ENCODE measurements around the gene PPT2. TPM values are rescaled to one million over a fixed set of nuclear protein-coding genes. Genes with fewer than 3 reads are reported as not detected.

Gene PPT2
- total and polyA plus RNA-seq, 2 donors (not counting 3 experiments of a cell fraction or from before 2014, with no cell fraction given), result 27.2 to 47.3 TPM

DNA sequence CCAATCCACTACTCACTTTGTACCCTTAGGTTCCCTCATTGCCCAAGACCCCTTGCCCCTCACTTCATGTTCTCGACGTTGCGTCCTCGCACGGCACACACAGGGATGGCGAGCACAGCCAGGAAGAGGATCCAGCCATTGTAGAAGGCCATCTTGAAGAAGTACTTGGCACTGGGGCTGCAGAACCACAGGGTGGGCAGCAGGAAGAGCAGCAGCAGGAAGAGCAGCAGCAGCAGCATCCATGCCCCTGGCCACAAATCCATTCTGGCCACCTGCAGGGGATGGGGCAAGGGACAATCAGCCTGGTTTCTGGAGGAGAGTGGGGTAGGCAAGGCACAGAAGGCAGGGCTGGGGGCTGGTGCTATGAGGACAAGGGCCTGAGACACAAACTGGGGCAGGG is 17.3 kb downstream of the PPT2 start:
- H3K9ac ChIP-seq (replicated peaks; ENCODE audit: extremely low read depth, insufficient read depth, low read length), result no peak overlapping the region
- no peak for FAIRE-seq

More for the DNA sequence above, 17.3 kb downstream of the PPT2 start:
- no peak overlapping the region for H3K4me2 ChIP-seq (ENCODE audit: insufficient read depth, low read length)
- ChIA-PET CTCF (interaction anchor here (0.6 kb wide), 1 partner anchor 489 kb away, joined by 3 read pairs; no protein-coding TSS in a partner anchor), POLR2A (no interaction called here)
- H3K27me3 ChIP-seq (ENCODE audit: control insufficient read depth in 2 of 2, insufficient read depth in 2 of 2, low read length in 2 of 2), result no peaks in the 10 kb centered on the region
- dilution Hi-C loops (cut with MboI; ENCODE audit: extremely low pct_ligation_motif_present, low sequenced_read_pairs), result no loop called here
- no peaks in the 10 kb centered on the region for H3K9me1 ChIP-seq (replicated peaks; ENCODE audit: control insufficient read depth, extremely low read depth, insufficient read depth, low read length)
- H3K9me3 ChIP-seq (replicated peaks; ENCODE audit: control insufficient read depth, insufficient read depth, low read length), result no peaks in the 10 kb centered on the region
- BruUV-seq (replicated peaks), result no TSS peak
- intact Hi-C loops (cut with micrococcal nuclease), result no loop called here
- TF ChIP-seq, protein P1, sequence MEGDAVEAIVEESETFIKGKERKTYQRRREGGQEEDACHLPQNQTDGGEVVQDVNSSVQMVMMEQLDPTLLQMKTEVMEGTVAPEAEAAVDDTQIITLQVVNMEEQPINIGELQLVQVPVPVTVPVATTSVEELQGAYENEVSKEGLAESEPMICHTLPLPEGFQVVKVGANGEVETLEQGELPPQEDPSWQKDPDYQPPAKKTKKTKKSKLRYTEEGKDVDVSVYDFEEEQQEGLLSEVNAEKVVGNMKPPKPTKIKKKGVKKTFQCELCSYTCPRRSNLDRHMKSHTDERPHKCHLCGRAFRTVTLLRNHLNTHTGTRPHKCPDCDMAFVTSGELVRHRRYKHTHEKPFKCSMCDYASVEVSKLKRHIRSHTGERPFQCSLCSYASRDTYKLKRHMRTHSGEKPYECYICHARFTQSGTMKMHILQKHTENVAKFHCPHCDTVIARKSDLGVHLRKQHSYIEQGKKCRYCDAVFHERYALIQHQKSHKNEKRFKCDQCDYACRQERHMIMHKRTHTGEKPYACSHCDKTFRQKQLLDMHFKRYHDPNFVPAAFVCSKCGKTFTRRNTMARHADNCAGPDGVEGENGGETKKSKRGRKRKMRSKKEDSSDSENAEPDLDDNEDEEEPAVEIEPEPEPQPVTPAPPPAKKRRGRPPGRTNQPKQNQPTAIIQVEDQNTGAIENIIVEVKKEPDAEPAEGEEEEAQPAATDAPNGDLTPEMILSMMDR (IDR thresholded peaks at IDR 0.05; ENCODE audit: extremely low read depth in 1 of 2, insufficient read depth in 1 of 2, low read depth in 1 of 2, low read length in 2 of 2), result no peak
- TF ChIP-seq POLR2A (IDR thresholded peaks at IDR 0.05; ENCODE audit: low read depth, low read length) (no peak), POLR2AphosphoS5 (IDR thresholded peaks at IDR 0.05; ENCODE audit: insufficient read depth, low read depth, low read length) (no peak), JUN (IDR thresholded peaks at IDR 0.05; ENCODE audit: borderline replicate concordance, insufficient read depth, insufficient read length, low read depth) (no peak), FOS (IDR thresholded peaks at IDR 0.05; ENCODE audit: borderline replicate concordance, insufficient read depth, low read length) (no peak), GATA2 (IDR thresholded peaks at IDR 0.05; ENCODE audit: insufficient read depth, insufficient read length, low read depth, low read length) (no peak), MYC (IDR thresholded peaks at IDR 0.05; ENCODE audit: low read depth, low read length) (no peak), EZH2 (IDR thresholded peaks at IDR 0.05; ENCODE audit: borderline replicate concordance, low read depth, low read length, severe bottlenecking) (no peak)
- TF ChIP-seq, protein P2, sequence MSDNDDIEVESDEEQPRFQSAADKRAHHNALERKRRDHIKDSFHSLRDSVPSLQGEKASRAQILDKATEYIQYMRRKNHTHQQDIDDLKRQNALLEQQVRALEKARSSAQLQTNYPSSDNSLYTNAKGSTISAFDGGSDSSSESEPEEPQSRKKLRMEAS (IDR thresholded peaks at IDR 0.05; ENCODE audit: insufficient read depth, insufficient read length), result no peak
- H2AFZ ChIP-seq (ENCODE audit: low read depth, low read length), result no peak overlapping the region
- peaks cover 9% of the 10 kb centered on the region for H3K4me1 ChIP-seq (ENCODE audit: control insufficient read depth, extremely low read depth, insufficient read depth, low read length)
- no peak for DNase-seq (ENCODE audit: low read depth, low spot score)
- no peak overlapping the region for H3K27ac ChIP-seq (ENCODE audit: insufficient read depth, low read depth, low read length)
- H4K20me1 ChIP-seq (replicated peaks; ENCODE audit: control insufficient read depth, extremely low read depth, insufficient read depth, low read length), result no peaks in the 10 kb centered on the region
- H3K79me2 ChIP-seq (ENCODE audit: control insufficient read depth, insufficient read depth, low read length), result peaks cover 15% of the 10 kb centered on the region
- H3K36me3 ChIP-seq (ENCODE audit: control insufficient read depth in 2 of 2, extremely low read depth in 1 of 2, insufficient read depth in 2 of 2, low read length in 2 of 2), result peaks cover 7 to 20% of the 10 kb centered on the region in 2 experiments
- no peak overlapping the region for H3K4me3 ChIP-seq (replicated peaks in 1 of 3; ENCODE audit: insufficient read depth in 1 of 3, low read depth in 1 of 3, low read length in 3 of 3)

All from endothelial cell of umbilical vein (primary cell).